Left ventricle myocardium inferior (tissue), 1 donor: ENCODE data around the gene RALA. TPM values are rescaled to one million over a fixed set of nuclear protein-coding genes. Genes with fewer than 3 reads are reported as not detected.
"Not testable (repeated sequence)": the region's sequence is repeated elsewhere in the genome, so short reads cannot be mapped to it uniquely, and the experiment has no call there.

Source experiments
- DNase-seq: peaks from one replicate; pipeline ENCODE4 v3.0.0-alpha.2; 2020
- H3K27ac ChIP-seq: fragments of 200-600 bp; replicated peaks from 2 replicates; pipeline ENCODE4 v1.8.0; 2021
- H3K27me3 ChIP-seq: fragments of 200-600 bp; 2 replicates; pipeline ENCODE4 v1.8.0; 2021; ENCODE audit warnings: low read depth
- H3K36me3 ChIP-seq: fragments of 200-600 bp; 2 replicates; pipeline ENCODE4 v1.8.0; 2021
- H3K4me1 ChIP-seq: fragments of 200-600 bp; 2 replicates; pipeline ENCODE4 v1.8.0; 2021
- H3K4me3 ChIP-seq: fragments of 200-600 bp; 2 replicates; pipeline ENCODE4 v1.8.0; 2021; ENCODE audit warnings: mild to moderate bottlenecking, moderate library complexity
- H3K9me3 ChIP-seq: fragments of 200-600 bp; replicated peaks from 2 replicates; pipeline ENCODE4 v1.8.0; 2021
- intact Hi-C: fragments of 100-400 bp; cut with micrococcal nuclease; formaldehyde crosslinking; loops from one replicate; pipeline ENCODE4 v1.11.0; 2022
- total RNA-seq: library from RNA; stranded (reverse); fragmentation: NEBNext Ultra II Directional; extraction: Animal tissue kit (Norgen Biotek cat#: 25700); gene quantifications from one replicate; pipeline ENCODE4 v1.2.1, GENCODE V29; 2021
- TF ChIP-seq, protein P1 (sequence below): fragments of 200-600 bp; IDR thresholded peaks from 2 replicates; pipeline ENCODE4 v1.8.0; 2021; ENCODE audit warnings: antibody characterized with exemption, mild to moderate bottlenecking, borderline replicate concordance
- donor health status: DM: no; HTN: yes; CAD: no; lungs with severe emphysema.

RALA gene
- total RNA-seq, 1 donor from 2014 or later, result 29.1 TPM

- H3K27me3 ChIP-seq, result no peaks in the 10 kb centered on the region
- no peaks in the 10 kb centered on the region for H3K36me3 ChIP-seq
- no peaks in the 10 kb centered on the region for H3K9me3 ChIP-seq
- intact Hi-C loops, result no loop called here
- no peak overlapping the region for H3K27ac ChIP-seq
- no peak overlapping the region for H3K4me3 ChIP-seq
- no peak for DNase-seq
- H3K4me1 ChIP-seq, result no peaks in the 10 kb centered on the region
- TF ChIP-seq, protein P1, sequence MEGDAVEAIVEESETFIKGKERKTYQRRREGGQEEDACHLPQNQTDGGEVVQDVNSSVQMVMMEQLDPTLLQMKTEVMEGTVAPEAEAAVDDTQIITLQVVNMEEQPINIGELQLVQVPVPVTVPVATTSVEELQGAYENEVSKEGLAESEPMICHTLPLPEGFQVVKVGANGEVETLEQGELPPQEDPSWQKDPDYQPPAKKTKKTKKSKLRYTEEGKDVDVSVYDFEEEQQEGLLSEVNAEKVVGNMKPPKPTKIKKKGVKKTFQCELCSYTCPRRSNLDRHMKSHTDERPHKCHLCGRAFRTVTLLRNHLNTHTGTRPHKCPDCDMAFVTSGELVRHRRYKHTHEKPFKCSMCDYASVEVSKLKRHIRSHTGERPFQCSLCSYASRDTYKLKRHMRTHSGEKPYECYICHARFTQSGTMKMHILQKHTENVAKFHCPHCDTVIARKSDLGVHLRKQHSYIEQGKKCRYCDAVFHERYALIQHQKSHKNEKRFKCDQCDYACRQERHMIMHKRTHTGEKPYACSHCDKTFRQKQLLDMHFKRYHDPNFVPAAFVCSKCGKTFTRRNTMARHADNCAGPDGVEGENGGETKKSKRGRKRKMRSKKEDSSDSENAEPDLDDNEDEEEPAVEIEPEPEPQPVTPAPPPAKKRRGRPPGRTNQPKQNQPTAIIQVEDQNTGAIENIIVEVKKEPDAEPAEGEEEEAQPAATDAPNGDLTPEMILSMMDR, result no peak
Observed at GRCh38 chr7:39749177-39749576, 125.8 kb downstream of the RALA start.

DNA sequence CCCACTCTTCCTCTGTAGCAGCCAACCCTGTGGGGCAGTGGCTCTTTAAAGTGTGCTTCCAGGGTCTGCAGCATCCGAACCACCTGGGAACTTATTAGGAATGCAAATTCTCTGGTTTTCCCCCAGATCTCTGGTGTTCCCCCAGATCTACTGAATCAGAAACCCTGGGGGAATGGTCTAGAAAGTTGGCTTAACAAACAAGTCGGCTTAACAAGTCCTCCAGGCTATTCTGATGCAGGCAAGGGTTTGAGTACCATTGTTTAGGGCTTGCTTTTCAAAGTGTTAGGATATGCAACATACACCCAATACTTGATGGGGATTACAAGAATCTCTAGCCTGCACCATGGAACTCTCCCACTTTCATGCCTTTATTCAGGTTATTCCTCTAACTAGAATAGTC, 126.3 kb downstream of the RALA start:
- Histone ChIP-seq H3K4me3 (no peak overlapping the region), H3K4me1 (no peaks in the 10 kb centered on the region), H3K36me3 (no peaks in the 10 kb centered on the region), H3K9me3 (no peaks in the 10 kb centered on the region), H3K27ac (no peak overlapping the region), H3K27me3 (no peaks in the 10 kb centered on the region)
- TF ChIP-seq, protein P1, result no peak
- DNase-seq, result no peak
- intact Hi-C loops, result no loop called here

DNA sequence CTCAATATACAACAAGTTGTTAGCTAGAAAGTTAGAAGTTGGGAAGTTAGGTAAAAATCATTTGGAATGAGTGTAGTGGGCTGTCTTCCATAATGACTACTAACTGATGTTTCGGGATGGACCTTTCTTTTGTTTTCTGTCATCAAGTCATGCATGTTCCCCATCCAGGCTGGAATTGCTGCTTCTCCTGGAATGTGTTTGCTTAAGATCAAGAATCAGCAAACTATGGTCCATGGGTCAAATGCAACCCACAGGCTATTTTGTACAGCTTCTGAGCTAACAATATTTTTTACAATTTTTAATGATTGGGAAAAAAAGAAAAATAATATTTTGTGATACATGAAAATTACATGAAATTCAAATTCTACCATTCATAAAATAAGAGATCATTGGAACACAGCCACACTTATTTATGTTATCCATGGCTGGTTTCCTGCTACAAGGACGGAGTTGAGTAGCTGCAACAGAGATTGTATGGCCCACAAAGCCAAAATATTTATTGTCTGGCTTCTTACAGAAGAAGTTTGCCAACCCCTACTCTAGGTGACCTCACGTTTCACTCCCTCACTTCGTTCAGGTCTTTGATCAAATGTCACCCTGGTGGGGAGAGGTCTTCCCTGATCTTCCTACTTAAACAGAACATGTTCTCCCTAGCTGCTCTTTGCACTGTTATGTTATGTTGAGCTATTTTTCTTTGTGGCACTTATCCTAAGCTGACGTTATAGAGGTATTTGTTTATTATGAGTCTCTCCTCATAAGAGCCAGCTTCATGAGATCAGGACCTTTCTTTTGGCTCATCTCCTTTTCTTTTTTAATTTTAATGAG, 127.1 kb downstream of the RALA start:
- no peaks in the 10 kb centered on the region for H3K36me3 ChIP-seq
- no peaks in the 10 kb centered on the region for H3K9me3 ChIP-seq
- H3K4me1 ChIP-seq, result no peaks in the 10 kb centered on the region
- TF ChIP-seq, protein P1, result no peak
- H3K4me3 ChIP-seq, result no peak overlapping the region
- H3K27me3 ChIP-seq, result no peaks in the 10 kb centered on the region
- no peak for DNase-seq
- intact Hi-C loops, result no loop called here
- H3K27ac ChIP-seq, result no peak overlapping the region

GRCh38 chr7:39753237-39753636, 129.9 kb downstream of the RALA start:
- H3K27me3 ChIP-seq, H3K9me3 ChIP-seq, intact Hi-C loops, H3K36me3 ChIP-seq, H3K27ac ChIP-seq, DNase-seq, H3K4me3 ChIP-seq: not testable (repeated sequence)
- H3K4me1 ChIP-seq, result peaks cover 12% of the 10 kb centered on the region

GRCh38 chr7:39753823-39754325, 130.5 kb downstream of the RALA start:
- H3K27ac ChIP-seq, result no peak overlapping the region
- TF ChIP-seq, protein P1, result no peak
- no peak for DNase-seq

DNA sequence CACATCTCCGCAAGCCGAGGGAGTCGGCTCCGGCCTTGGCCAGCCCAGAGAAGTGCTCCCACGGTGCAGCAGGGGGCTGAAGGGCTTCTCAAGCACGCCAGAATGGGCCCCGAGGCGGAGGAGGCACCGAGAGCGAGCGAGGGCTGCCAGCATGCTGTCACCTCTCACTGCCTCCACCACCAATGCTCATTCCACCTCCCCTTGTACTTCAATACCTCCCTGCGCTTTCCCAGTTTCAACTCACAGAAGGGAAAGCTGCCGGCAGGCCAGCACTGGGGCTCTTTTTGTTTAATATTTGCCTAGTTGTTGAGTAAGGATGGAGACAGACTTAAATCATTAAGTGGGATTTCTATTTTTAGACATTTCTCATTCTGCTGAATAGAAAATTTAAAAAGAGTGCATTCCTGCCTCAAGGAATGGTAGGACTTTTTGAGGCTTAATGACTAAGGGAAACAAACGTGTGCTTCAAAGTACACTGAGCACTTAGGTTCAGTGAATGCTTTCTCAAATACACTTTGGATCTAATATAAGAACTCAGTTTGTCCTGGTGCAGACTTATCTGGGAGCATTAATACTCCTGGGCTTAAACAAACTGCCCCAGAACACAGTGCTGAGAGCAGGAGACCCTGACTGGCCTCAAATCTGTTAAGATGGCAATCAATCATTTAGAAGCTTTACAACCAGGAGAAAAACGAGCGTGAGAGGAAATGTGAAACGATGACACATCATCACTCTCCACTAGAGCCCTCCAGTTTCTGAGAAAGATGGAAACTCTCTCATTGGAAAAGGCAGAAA, 131.2 kb downstream of the RALA start:
- TF ChIP-seq, protein P1, result no peak
- DNase-seq, result no peak
- Histone ChIP-seq H3K4me1 (peaks cover 12% of the 10 kb centered on the region), H3K36me3 (no peaks in the 10 kb centered on the region), H3K4me3 (no peak overlapping the region), H3K9me3 (no peaks in the 10 kb centered on the region), H3K27me3 (no peaks in the 10 kb centered on the region), H3K27ac (no peak overlapping the region)
- intact Hi-C loops, result no loop called here

More at GRCh38 chr7:39753823-39754325, 130.5 kb downstream of the RALA start:
- Histone ChIP-seq H3K27me3 (no peaks in the 10 kb centered on the region), H3K4me3 (no peak overlapping the region), H3K36me3 (no peaks in the 10 kb centered on the region), H3K9me3 (no peaks in the 10 kb centered on the region), H3K4me1 (peaks cover 12% of the 10 kb centered on the region)
- intact Hi-C loops, result no loop called here
